Measurements from ENCODE around the gene PFDN1.

PFDN1 gene

GRCh38 chr5:140259500-140259899 is 43.4 kb downstream of the PFDN1 start:
- no peak for DNase-seq (ENCODE audit: low read depth)

- DNase-seq (ENCODE audit: low read depth): no peak
Measured at GRCh38 chr5:140258873-140259272, 44.0 kb downstream of the PFDN1 start.

- DNase-seq (ENCODE audit: low read depth): no peak
Measured at GRCh38 chr5:140258016-140258415, 44.9 kb downstream of the PFDN1 start.

DNA sequence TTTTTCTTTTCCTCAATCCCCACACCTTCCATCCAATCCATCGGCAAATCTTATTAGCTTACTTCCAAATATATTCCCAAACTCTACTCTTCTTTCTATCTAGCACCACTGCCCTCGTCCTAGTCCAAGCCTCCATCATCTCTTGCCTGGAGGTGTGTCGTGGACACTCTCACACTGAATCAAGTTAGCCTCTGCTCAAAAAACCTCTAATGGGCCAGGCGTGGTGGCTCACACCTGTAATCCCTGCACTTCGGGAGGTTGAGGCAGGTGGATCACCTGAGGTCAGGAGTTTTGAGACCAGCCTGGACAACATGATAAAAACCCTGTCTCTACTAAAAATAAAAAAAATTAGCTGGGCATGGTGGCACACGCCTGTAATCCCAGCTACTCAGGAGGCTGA is 46.2 kb downstream of the PFDN1 start:
- DNase-seq (ENCODE audit: low read depth): no peak

GRCh38 chr5:140255460-140256157 is 47.3 kb downstream of the PFDN1 start:
- no peak for DNase-seq (ENCODE audit: low read depth)

DNA sequence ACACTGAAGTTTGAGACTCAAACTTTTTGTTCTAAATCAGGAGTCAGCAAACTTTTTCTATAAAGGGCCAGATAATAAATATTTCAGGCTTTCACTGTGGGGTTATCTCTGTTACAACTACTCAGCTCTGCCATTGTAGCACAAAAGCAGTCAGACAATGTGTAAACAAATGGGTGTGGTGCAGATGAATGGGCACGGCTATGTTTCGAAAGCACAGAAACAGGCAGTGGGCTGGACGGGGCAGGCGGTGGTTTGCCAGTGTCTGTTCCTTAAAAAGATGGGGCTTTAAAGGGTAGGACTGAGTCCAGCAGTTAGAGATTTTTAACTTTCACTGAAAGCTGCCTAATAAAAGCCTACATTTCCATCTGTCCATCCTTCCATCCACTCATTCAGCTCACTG is 48.9 kb downstream of the PFDN1 start:
- DNase-seq (ENCODE audit: low read depth): peak; percentile 51

GRCh38 chr5:140252470-140253126 is 50.3 kb downstream of the PFDN1 start:
- DNase-seq (ENCODE audit: low read depth): no peak

DNA sequence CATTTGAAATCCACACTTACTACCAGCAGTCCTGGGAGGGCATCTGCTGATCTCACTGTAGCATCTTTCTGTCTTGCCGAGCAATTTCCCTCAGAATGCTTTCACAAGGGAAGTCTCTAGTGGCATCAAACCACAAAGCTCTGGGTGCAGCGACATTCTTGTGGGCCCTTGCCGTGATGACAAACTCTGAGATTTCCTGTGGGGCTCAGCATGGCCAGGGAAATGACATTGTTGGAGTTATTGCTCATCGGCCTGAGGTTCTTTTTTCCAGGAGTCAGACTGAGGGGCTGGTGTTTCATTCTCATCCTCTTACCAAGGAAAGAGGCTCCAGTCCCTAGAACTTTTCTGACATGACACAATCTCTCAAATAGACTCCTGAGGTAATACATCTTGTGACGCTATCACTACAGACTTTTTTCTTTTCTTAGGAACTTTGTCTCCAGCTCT is 51.4 kb downstream of the PFDN1 start:
- DNase-seq (ENCODE audit: low read depth): peak; percentile 69

DNA sequence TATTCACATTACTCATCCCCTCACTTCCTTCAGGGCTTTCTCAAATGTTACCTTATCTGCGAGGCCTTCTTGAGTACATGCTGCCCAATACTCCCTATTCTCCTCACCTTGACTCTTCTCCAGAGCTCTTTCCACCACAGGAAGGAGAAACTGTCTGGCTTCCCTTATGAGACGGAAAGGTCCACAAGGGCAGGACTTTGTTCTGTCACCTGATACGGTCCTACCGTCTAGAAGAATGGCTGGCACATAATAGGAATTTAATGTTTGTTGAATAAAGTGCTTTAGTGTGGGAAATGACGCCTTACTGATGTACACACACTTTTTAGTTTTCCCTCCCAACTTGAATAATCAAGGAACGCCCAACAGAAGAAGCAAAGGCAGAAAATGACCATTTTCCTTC is 52.5 kb downstream of the PFDN1 start:
- DNase-seq (ENCODE audit: low read depth): no peak

GRCh38 chr5:140249536-140249935 is 53.4 kb downstream of the PFDN1 start:
- DNase-seq (ENCODE audit: low read depth): no peak

DNA sequence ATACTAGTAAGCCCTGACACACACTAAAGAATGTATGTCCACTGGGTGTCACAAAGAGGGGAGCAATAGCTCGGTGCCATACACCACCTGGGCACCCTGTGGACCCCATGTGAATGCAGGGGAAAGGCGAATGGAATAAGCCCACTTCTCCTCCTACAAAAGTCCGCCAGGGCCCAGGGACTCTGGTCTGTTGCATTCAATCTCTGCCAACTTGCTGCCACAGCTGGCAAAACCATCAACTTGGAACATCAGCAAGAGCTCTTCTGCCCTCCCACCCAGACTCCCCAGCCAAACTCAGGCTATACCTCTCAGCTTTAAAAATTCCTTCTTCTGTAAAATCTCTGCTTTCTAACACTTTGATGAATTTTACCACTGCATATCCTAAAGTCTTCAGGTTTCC is 54.5 kb downstream of the PFDN1 start:
- DNase-seq (ENCODE audit: low read depth): no peak

GRCh38 chr5:140246378-140247122 is 56.4 kb downstream of the PFDN1 start:
- peak; percentile 90 for DNase-seq (ENCODE audit: low read depth)

DNA sequence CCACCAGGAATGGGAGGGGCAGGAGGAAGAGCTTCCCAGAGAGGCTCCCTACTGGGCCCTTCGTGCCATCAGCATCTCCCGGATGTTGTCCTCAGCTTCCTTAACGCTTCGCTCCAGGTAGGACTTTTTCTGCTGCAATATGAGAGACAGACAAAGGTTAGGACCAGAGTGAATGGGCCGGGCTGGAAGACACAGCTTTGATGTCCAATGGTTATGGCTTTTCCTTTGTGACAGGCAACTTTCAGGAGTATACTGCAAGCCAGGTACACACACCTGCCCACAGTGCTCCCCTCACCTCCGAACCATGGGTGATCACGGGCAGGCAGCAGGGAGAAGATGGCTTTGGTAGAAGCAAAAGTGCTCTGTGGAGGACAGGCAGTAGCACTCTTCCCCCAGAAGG is 57.0 kb downstream of the PFDN1 start:
- no peak for DNase-seq (ENCODE audit: low read depth)

- DNase-seq (ENCODE audit: low read depth): no peak
Measured at GRCh38 chr5:140245341-140245740, 57.6 kb downstream of the PFDN1 start.

DNA sequence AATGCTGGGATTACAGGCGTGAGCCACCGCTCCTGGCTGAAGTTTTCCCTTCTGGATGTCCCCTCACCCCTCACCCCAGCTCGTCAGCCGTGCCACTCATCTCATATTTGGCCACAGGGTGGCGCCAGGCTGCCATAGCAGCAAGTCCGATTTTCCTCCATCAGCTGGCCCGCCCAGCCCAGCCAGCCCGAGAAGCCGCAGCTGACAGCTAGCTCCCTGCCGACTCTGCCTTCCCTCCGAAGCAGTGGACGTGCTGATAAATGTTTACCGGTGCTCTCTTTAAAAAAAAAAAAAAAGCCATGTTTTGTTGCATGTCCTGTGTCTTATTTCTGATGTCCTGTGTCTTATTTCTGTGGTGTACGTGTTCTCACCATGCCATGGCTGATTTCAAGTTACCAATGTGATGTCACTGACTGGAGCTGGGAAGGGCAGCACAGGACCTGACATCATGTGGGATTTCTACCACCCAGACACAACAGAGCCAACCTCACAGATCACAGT is 58.3 kb downstream of the PFDN1 start:
- DNase-seq (ENCODE audit: low read depth): peak; percentile 83

GRCh38 chr5:140243706-140244250 is 59.1 kb downstream of the PFDN1 start:
- DNase-seq (ENCODE audit: low read depth): no peak

- no peak for DNase-seq (ENCODE audit: low read depth)
Measured at GRCh38 chr5:140242890-140243585, 59.9 kb downstream of the PFDN1 start.

GRCh38 chr5:140242099-140242498 is 60.8 kb downstream of the PFDN1 start:
- DNase-seq (ENCODE audit: low read depth): no peak

GRCh38 chr5:140240987-140241706 is 61.8 kb downstream of the PFDN1 start:
- peak; percentile 86 for DNase-seq (ENCODE audit: low read depth)

DNA sequence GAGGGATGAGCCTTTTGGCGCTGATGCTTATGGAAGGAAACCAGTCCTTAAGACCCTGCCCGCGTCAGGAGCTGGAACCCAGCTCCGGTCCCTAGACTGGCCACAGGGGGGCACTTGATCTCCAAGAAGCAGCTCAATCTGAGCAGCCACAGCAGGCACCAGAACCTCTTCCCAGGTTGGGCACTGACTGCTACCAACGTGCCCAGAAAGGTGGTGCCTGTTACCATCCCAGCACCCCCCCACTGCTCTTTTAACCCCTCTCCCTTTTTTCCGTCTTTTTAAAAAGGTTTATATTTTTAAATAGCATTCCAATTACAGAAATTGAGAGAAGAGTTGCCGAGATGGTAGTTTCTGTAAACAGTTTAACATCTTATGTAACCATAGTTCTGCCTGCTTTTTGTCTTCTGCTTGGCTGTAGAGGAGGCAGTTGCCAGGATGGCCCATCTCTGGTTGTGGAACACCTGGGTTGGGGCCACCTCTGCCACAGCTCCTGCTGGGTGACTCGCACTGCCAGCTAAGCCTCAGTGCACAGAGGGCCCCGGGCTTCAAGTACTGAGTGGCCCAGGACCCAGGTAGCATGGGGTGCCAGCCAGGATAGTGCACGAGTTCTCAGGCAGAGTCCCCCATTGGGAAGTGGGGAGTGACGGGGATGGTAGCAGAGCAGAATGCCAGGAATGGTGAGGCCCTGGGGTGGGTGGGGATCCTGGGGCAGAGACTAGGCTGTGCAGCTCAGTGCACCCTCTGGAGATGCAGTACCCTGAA is 62.8 kb downstream of the PFDN1 start:
- peak; percentile 56 for DNase-seq (ENCODE audit: low read depth)

DNA sequence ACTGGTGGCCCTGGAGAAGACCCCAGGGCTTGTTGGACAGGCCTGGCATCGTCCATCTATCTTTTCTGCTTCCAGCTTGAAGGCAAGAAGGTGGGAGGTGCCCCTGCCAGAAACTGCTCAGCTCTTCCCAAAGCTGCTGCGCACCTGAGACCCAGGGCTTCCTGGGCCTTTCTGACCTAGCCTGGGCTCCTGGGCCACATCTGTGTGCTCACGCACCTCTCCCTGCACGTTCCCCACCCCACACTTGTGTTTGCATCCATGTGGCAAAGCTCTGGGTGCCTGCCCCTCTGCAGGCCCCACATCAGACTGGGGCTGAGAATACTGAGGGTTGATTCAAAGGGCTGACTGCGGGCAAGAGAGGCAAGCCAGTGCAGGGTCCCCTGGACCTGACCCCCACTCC is 63.4 kb downstream of the PFDN1 start:
- DNase-seq (ENCODE audit: low read depth): no peak

Measured in amniotic epithelial cell (primary cell).